GM12891 (cell line): ENCODE data around the gene VAMP5.

Source experiments
- POLR2A ChIP-seq: IDR thresholded peaks from 2 replicates; pipeline ENCODE4 v1.6.1; 2011; ENCODE audit warnings: low read depth, low read length, control low read depth
- POLR2AphosphoS5 ChIP-seq: IDR thresholded peaks from 2 replicates; pipeline ENCODE4 v1.6.1; 2011; ENCODE audit warnings: low read depth, low read length, control low read depth
- POU2F2 ChIP-seq: IDR thresholded peaks from 2 replicates; pipeline ENCODE4 v1.6.1; 2011; ENCODE audit warnings: low read depth, mild to moderate bottlenecking, control low read depth, low read length, moderate library complexity
- SPI1 ChIP-seq: IDR thresholded peaks from 2 replicates; pipeline ENCODE4 v1.6.1; 2011; ENCODE audit warnings: low read depth, low read length, control low read depth
- TAF1 ChIP-seq: IDR thresholded peaks from 2 replicates; pipeline ENCODE4 v1.6.1; 2011; ENCODE audit warnings: low read depth, low read length, control low read depth

- TF ChIP-seq POLR2AphosphoS5: no peak
- TF ChIP-seq POLR2A: no peak
- TF ChIP-seq TAF1: no peak
- no peak for TF ChIP-seq SPI1
- TF ChIP-seq POU2F2: no peak
Measured at GRCh38 chr2:85605406-85606115, 21.3 kb downstream of the VAMP5 start.
